GM21367 (cell line): ENCODE measurements around the gene OR10H4.
"Not testable (repeated sequence)": the region's sequence is repeated elsewhere in the genome, so short reads cannot be mapped to it uniquely, and the experiment has no call there.

Experiments used
- ATAC-seq: cut with Tn5 transposase; IDR thresholded peaks from one replicate; pipeline ENCODE4 v1.9.1; 2021; ENCODE audit not compliant: unreplicated experiment

OR10H4 gene

GRCh38 chr19:15937771-15938170, 11.0 kb upstream of the OR10H4 start:
- no peak for ATAC-seq

DNA sequence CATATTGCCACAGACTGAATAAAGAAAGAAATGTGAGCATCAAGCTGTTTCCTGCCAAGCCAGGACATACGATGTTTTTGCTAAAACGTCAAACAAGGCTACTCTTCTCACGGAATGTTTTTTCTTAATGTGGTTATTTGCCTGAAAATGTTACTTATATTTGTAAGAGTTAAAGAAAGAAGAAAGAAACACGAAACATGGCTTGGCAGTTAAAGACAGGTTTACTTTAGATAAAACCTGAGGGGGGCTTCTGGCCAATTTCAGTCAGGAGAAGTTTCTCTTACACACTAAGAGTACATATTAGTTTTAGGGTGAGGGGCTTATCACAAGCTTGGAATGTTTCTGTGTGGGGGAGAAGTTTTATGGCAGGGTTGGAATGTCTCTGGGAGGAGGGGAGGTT, 4.4 kb upstream of the OR10H4 start:
- no peak for ATAC-seq

GRCh38 chr19:15945301-15945700, 3.5 kb upstream of the OR10H4 start:
- no peak for ATAC-seq

DNA sequence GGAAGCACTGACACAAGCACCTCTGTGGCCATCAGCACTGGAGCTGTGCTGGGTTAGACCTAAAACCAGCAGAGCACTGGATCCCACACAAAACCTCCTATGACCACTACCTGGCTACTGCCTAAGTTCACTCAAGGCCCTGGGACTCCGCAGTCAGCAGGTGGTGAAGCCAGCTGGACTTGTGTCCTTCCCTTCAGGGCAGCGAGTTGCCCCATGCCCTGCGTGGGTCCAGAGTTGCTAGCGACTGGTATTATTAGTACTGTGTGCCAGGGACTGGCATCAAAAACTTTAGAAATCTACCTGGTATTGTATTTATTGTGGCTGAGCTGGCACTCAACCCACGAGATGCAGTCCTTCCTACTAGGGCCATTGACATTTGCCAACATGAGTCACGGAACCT, 6.0 kb downstream of the OR10H4 start:
- no peak for ATAC-seq

GRCh38 chr19:15962319-15962718, 13.5 kb downstream of the OR10H4 start:
- no peak for ATAC-seq

- ATAC-seq: no peak
Observed at GRCh38 chr19:15964231-15964630, 15.4 kb downstream of the OR10H4 start.

GRCh38 chr19:15971224-15971780, 22.5 kb downstream of the OR10H4 start:
- ATAC-seq: no peak

- ATAC-seq: not testable (repeated sequence)
Observed at GRCh38 chr19:15972043-15972442, 23.2 kb downstream of the OR10H4 start.

DNA sequence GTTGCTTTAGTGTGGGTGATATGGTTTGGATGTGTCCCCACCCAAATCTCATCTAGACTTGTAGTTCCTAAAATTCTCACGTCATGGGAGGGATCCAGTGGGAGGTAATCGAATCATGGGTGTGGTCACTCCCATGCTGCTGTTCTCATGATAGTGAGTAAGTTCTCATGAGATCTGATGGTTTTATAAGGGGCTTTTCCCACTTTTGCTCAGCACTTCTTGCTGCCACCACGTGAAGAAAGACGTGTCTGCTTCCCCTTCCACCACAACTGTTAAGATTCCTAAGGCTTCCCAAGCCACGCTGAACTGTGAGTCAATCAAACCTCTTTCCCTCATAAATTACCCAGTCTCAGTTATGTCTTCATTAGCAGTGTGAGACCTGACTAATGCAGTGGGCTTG, 26.0 kb downstream of the OR10H4 start:
- ATAC-seq: no peak

GRCh38 chr19:15976836-15977689, 28.3 kb downstream of the OR10H4 start:
- ATAC-seq: no peak

- ATAC-seq: no peak
Observed at GRCh38 chr19:15977690-15978089, 28.9 kb downstream of the OR10H4 start.

DNA sequence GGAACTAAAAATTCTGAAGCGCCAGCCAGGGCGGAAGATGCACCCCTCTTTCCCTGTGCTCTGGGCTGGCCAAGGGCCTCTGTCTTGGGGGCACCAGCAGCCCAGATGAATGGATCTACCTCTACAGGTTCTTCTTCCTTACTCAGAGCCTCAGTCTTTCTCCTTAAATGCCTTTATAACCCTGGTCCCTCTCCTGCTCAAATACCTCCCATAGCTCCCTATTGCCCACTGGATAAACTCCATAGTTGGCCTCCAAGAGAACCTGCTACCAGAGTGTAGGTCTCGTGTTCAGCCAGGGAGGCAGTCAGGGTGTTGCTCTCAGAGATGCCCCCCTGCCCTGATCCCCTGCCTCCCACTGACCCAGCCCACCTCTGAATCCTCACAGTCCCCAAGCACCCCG, 30.5 kb downstream of the OR10H4 start:
- no peak for ATAC-seq

DNA sequence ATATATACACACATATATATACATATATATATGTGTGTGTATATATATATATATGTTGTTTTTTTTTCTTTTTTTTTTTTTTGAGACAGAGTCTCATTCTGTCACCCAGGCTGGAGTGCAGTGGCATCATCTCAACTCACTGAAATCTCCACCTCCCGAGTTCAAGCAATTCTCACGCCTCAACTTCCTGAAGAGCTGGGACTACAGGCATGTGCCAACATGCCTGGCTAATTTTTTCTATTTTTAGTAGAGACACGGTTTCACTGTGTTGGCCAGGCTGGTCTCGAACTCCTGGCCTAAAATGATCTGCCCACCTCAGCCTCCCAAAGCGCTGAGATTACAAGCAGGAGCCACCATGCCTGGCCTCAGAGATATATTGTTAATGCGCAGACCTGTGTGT, 37.0 kb downstream of the OR10H4 start:
- not testable (repeated sequence) for ATAC-seq

DNA sequence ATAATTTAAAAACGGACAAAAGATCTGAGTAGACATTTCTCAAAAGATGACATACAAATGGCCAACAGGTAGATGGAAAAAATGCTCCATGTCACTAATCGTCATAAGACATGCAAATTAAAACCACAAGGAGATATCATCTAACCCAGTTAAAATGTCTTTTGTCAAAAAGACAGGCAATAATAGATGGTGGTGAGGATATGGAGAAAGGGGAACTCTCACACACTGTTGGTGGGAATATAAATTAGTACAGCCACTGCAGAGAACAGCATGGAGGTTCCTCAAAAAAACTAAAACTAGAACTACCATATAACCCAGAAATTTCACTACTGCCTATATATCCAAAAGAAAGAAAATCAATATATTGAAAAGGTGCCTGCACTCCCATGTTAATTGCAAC, 37.9 kb downstream of the OR10H4 start:
- no peak for ATAC-seq

GRCh38 chr19:15989889-15990288, 41.1 kb downstream of the OR10H4 start:
- no peak for ATAC-seq

GRCh38 chr19:15991602-15992001, 42.8 kb downstream of the OR10H4 start:
- ATAC-seq: no peak

DNA sequence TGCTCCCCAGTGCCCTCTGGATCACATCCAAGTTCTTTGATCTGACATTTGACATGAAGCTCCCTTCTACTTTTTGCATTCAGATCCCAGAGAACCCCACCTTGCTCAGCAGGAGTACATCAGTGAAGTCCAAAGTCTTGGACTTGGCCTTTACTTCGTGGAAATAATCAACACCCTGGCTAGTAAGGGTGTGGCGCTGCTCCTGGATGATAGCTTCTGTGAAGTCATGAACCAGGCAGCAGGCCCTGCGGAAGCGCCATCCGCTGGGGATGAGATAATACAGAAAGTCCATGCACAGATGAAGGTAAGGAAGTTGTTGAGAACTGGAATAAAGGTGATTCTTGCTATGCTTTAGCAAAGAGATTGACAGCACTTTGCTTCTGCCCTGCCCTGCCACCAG, 43.2 kb downstream of the OR10H4 start:
- ATAC-seq: no peak

DNA sequence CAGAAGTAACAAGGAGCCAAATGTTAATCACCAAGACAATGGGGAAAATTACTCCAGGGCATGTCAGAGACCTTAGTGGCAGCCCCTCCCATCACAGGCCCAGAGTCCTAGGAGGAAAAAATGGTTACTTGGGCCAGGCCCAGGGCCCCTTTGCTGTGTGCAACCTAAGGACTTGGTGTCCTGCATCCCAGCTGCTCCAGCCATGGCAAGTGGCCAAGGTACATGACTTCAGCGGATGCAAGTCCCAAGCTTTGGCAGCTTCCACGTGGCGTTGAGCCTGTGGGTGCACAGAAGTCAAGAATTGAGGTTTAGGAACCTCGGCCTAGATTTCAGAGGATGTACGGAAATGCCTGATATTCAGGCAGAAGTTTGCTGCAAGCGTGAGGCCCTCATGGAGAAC, 46.7 kb downstream of the OR10H4 start:
- ATAC-seq: no peak

GRCh38 chr19:15998166-15998565, 49.4 kb downstream of the OR10H4 start:
- no peak for ATAC-seq
